ENCODE results near the gene FZD2.

The FZD2 gene

DNA sequence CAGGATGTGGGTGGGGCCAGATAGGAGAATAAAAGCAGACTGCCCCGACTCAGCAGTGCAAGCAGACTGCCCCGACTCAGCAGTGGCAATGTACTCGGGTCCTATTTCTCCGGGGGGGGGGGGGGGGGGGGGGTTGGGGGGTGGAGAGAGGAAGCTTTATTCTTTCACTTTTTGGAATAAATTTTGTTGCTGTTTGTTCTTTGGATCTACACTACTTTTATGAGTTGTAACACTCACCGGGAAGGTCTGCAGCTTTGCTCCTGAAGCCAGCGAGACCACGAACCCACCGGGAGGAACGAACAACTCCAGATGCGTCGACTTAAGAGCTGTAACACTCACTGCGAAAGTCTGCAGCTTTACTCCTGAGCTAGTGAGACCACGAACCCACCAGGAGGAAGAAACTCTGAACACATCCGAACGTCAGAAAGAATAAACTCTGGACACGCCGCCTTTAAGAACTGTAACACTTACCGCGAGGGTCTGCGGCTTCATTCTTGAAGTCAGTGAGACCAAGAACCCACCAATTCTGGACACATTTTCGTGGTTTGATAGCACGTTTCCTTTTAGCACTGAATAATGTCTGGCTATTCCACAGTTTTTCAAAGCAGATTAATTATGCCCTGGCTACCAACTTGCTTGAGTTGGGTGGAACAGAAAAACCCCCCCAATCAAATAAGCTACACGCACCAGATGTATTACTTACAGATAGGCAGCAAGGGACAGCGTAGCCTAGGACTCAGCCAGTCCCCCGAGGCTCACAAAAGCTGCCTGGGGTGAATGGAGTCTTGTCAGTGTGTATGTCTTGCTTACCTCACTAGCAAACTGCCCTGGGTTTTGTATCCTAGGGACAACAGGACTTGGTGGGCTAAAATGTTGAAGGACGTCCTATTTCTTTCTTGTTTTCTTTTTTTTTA lies 11.9 kb downstream of the FZD2 start:
- H3K4me3 ChIP-seq (ENCODE audit: insufficient read depth, low read length, poor library complexity, severe bottlenecking), result no peak overlapping the region
- peaks cover 10% of the 10 kb centered on the region; the same call in 1 of the 2 replicates for H3K9me3 ChIP-seq (ENCODE audit: insufficient read depth, low read length)
- H3F3A ChIP-seq (ENCODE audit: insufficient read depth), result no peaks in the 10 kb centered on the region
- H4K20me1 ChIP-seq (ENCODE audit: low read depth, low read length), result no peaks in the 10 kb centered on the region
- no peaks in the 10 kb centered on the region for H3K36me3 ChIP-seq (ENCODE audit: low read length)
- H3K27ac ChIP-seq (ENCODE audit: low read depth, low read length), result no peak overlapping the region
- H3K9me2 ChIP-seq (replicated peaks; ENCODE audit: insufficient read depth, low read length), result no peaks in the 10 kb centered on the region
- H3K9ac ChIP-seq (ENCODE audit: low read length), result no peak overlapping the region
- no peaks in the 10 kb centered on the region for H3K79me2 ChIP-seq (ENCODE audit: insufficient read depth, low read length)
- H2AFZ ChIP-seq (ENCODE audit: low read depth, low read length, severe bottlenecking), result no peak overlapping the region
- no peak for TF ChIP-seq EZH2phosphoT487 (conservative IDR thresholded peaks at IDR 0.05; ENCODE audit: low read length)
- TF ChIP-seq, protein P1, sequence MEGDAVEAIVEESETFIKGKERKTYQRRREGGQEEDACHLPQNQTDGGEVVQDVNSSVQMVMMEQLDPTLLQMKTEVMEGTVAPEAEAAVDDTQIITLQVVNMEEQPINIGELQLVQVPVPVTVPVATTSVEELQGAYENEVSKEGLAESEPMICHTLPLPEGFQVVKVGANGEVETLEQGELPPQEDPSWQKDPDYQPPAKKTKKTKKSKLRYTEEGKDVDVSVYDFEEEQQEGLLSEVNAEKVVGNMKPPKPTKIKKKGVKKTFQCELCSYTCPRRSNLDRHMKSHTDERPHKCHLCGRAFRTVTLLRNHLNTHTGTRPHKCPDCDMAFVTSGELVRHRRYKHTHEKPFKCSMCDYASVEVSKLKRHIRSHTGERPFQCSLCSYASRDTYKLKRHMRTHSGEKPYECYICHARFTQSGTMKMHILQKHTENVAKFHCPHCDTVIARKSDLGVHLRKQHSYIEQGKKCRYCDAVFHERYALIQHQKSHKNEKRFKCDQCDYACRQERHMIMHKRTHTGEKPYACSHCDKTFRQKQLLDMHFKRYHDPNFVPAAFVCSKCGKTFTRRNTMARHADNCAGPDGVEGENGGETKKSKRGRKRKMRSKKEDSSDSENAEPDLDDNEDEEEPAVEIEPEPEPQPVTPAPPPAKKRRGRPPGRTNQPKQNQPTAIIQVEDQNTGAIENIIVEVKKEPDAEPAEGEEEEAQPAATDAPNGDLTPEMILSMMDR (IDR thresholded peaks at IDR 0.05; ENCODE audit: insufficient read depth, low read length, poor library complexity, severe bottlenecking), result no peak
- H3K4me2 ChIP-seq (ENCODE audit: low read depth, low read length, poor library complexity, severe bottlenecking), result no peak overlapping the region
- no peaks in the 10 kb centered on the region for H3K27me3 ChIP-seq (ENCODE audit: low read length)

DNA sequence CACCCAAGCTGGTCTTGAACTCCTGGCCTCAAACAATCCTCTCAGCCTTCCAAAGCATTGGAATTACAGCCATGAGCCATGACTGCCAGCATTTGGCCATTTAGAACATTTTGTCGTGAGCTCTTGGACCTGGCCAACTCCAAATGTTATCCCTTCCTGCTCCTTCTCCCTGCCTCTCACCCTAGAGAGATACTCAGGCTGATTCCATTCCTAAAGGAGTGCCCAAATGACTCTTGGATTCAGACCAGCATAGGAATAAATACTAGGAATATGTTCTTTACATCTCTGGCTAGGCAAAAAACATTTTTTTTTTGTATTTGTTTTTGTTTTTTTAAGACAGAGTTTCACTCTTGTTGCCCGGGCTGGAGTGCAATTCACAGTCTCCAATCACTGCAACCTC lies 15.5 kb downstream of the FZD2 start:
- no peak for TF ChIP-seq EZH2phosphoT487 (conservative IDR thresholded peaks at IDR 0.05; ENCODE audit: low read length)
- TF ChIP-seq, protein P1 (IDR thresholded peaks at IDR 0.05; ENCODE audit: insufficient read depth, low read length, poor library complexity, severe bottlenecking), result no peak
- no peaks in the 10 kb centered on the region for H4K20me1 ChIP-seq (ENCODE audit: low read depth, low read length)
- no peak overlapping the region for H2AFZ ChIP-seq (ENCODE audit: low read depth, low read length, severe bottlenecking)
- H3K27ac ChIP-seq (ENCODE audit: low read depth, low read length), result no peak overlapping the region
- no peaks in the 10 kb centered on the region for H3K27me3 ChIP-seq (ENCODE audit: low read length)
- H3K9me2 ChIP-seq (replicated peaks; ENCODE audit: insufficient read depth, low read length), result no peaks in the 10 kb centered on the region
- H3K9me3 ChIP-seq (ENCODE audit: insufficient read depth, low read length), result no peaks in the 10 kb centered on the region
- H3K4me3 ChIP-seq (ENCODE audit: insufficient read depth, low read length, poor library complexity, severe bottlenecking), result no peak overlapping the region
- no peak overlapping the region for H3K4me2 ChIP-seq (ENCODE audit: low read depth, low read length, poor library complexity, severe bottlenecking)
- H3F3A ChIP-seq (ENCODE audit: insufficient read depth), result no peaks in the 10 kb centered on the region
- H3K79me2 ChIP-seq (ENCODE audit: insufficient read depth, low read length), result no peaks in the 10 kb centered on the region
- H3K36me3 ChIP-seq (ENCODE audit: low read length), result no peaks in the 10 kb centered on the region
- no peak overlapping the region for H3K9ac ChIP-seq (ENCODE audit: low read length)

DNA sequence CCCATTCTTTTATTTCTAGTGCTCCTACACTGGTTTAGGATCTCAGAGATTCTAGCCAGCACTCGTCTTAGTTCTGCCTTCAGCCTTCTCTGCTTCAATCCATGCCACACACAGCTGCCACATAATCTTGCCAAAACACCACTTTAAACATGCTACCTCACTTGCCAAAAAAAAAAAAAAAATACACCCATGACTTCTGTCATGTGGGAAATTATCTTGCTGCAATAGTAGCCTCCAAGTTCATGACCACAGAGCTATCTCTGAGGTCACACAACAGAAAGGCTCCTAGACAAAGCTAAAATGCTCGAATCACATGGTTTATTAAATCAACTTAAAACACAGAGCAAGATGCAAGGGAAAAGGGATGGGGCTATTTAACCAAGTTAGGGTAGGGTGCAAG lies 18.1 kb downstream of the FZD2 start:
- TF ChIP-seq, protein P1 (IDR thresholded peaks at IDR 0.05; ENCODE audit: insufficient read depth, low read length, poor library complexity, severe bottlenecking), result no peak
- no peak for TF ChIP-seq EZH2phosphoT487 (conservative IDR thresholded peaks at IDR 0.05; ENCODE audit: low read length)
- Histone ChIP-seq H3K79me2 (ENCODE audit: insufficient read depth, low read length) (no peaks in the 10 kb centered on the region), H3K36me3 (ENCODE audit: low read length) (no peaks in the 10 kb centered on the region)

More for the DNA sequence above, 18.1 kb downstream of the FZD2 start:
- H3K4me3 ChIP-seq (ENCODE audit: insufficient read depth, low read length, poor library complexity, severe bottlenecking), result no peak overlapping the region
- no peaks in the 10 kb centered on the region for H3K9me3 ChIP-seq (ENCODE audit: insufficient read depth, low read length)
- H3K4me2 ChIP-seq (ENCODE audit: low read depth, low read length, poor library complexity, severe bottlenecking), result no peak overlapping the region
- no peak overlapping the region for H3K27ac ChIP-seq (ENCODE audit: low read depth, low read length)
- H2AFZ ChIP-seq (ENCODE audit: low read depth, low read length, severe bottlenecking), result no peak overlapping the region
- no peaks in the 10 kb centered on the region for H3K9me2 ChIP-seq (replicated peaks; ENCODE audit: insufficient read depth, low read length)
- H3K27me3 ChIP-seq (ENCODE audit: low read length), result no peaks in the 10 kb centered on the region
- no peaks in the 10 kb centered on the region for H3F3A ChIP-seq (ENCODE audit: insufficient read depth)
- H4K20me1 ChIP-seq (ENCODE audit: low read depth, low read length), result no peaks in the 10 kb centered on the region
- H3K9ac ChIP-seq (ENCODE audit: low read length), result no peak overlapping the region

Measured in SU-DHL-6 (cell line).